HG03432 (cell line): ENCODE measurements around the gene ANKRD11.

Experiments
- ATAC-seq: cut with Tn5 transposase; IDR thresholded peaks from one replicate; pipeline ENCODE4 v1.9.1; 2021; ENCODE audit warnings: mild to moderate bottlenecking, moderate library complexity; ENCODE audit not compliant: unreplicated experiment

ANKRD11 gene

GRCh38 chr16:89507214-89507833, 17.0 kb upstream of the ANKRD11 start:
- ATAC-seq, result no peak

DNA sequence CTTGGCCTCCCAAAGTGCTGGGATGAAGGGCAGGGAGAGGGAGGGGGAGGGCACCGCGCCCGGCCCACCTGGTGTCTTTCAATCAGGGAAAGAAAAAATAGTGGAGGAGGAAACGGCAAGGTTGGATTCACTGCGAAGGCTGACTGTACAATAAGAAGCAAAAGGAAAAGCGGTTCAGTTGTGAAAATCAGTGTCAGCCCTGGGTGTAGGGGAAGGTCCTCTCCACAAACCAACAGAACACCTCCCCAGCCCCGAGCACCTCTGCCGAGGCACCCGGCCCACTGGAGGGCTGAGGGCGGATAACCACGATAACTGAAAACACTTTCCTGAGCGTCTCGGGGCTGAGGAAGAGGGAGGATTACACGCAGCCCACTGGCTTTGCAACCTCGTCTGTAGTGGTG, 16.4 kb upstream of the ANKRD11 start:
- ATAC-seq, result no peak

DNA sequence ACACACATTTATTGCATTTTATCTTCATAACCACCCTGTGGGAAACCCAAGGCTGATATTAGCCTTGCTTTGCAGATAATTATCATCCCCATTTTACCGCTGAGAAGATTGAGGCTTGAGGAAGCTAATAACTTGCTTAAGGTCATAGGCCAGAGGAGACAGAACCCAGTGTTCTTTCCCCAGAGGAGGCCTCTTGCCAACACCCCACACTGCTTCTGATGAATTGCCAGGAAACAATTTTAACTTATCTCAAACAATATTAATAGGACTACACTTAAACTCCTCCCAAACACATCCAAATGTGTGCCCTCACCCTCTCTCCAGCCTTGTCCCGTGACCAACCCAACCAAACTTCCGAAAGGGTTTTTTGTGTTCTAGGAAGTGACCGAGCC, 15.7 kb upstream of the ANKRD11 start:
- no peak for ATAC-seq

DNA sequence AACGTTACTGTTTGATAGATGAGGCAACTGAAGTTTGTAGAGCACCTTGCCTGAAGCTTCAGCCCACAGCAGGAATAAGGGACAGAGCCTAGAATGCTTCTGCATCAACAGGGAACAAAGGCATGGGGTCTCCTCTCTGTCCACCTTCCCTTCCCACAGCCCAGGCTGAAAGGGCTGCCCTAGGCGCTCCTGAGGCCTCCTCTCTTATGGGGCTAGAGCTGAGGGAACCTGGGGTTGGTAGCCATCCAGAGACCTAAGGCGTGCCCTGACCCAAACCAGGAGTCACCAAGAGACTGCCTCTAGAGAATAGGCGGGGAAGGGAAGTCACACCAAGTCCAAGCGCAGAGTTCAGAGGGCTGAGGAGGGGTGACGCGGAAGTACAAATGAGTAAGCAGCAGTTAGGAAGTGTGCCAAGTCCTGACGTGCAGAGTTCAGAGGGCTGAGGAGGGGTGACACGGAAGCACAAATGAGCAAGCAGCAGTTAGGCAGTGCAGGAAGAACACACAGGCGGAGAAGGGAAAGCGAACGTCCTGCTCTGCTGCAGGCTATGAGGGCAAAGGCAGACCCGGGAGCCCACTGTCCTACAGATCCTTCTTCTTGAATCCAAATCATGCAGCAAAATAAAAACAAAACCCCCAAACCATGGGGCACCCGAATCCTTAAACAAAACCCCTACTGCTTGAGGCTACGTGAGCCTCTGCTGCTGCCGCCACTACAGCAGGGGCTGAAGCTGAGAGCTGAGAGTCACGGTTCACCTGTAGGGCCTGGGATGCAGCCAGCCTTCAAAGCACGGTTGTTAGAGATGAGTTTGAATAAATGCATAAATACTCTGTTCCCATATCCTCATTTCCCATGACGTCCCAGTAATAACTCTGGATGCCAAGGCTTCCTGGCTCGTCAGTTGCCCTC, 15.1 kb upstream of the ANKRD11 start:
- peak; percentile 33 for ATAC-seq

- ATAC-seq, result no peak
Measured at GRCh38 chr16:89504091-89504490, 13.7 kb upstream of the ANKRD11 start.

- no peak for ATAC-seq
Measured at GRCh38 chr16:89502081-89502843, 11.9 kb upstream of the ANKRD11 start.

DNA sequence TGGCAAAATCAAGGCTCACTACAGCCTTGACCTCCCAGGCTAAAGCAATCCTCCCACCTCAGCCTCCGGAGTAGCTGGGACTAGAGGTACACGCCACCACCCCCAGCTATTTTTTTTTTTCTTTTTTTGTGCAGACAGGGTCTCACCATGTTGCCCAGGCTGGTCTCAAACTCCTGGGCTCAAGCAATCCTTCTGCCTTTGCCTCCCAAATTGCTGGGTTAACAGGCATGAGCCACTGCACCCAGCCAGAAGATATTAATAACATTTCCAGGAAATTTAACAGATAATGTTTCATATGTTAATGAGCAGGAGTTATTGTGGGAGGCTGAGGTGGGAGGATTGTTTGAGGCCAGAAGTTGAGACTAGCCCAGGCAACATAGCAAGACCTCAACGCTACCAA, 9.4 kb upstream of the ANKRD11 start:
- no peak for ATAC-seq

DNA sequence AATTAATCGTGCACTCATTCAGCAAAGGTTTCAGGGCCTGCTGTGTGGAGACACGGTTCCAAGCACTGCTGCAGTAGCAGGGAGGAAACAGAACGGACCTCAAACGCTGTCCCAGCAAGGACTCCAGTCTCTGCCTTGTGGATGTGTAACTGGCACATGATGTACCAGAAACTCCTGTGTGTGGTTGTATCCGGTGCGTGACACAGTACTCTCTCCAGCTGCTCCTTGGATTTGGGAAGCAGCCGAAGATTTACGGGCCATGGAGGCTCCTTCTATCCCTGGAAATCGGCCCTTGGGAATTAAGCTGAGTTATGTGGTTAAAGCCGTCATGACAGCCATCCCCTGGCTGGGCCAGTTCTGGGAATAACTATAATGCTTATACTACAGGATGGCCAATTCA, 8.5 kb upstream of the ANKRD11 start:
- no peak for ATAC-seq

GRCh38 chr16:89495121-89495520, 4.8 kb upstream of the ANKRD11 start:
- ATAC-seq, result no peak

DNA sequence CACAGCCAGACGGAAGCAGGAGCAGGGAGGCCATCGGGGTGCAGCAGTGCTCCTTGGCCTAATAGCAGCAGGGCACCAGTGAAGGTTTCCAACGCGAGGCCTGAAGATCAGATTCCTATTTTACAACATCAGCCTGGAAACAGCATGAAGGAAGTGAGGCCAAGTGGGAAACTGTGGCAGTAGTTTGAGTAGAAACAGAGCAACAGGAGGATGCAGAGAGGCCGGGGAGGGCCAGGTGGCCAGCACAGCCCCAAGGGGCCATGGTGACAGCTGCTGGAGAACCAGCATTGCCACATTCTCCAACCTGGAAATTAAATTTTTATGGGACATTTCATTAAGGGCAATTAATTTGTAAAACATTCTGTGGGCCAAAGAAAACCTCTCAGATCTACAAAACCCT, 3.4 kb upstream of the ANKRD11 start:
- no peak for ATAC-seq

- ATAC-seq, result no peak
Measured at GRCh38 chr16:89491974-89492687, 1.8 kb upstream of the ANKRD11 start.

GRCh38 chr16:89491238-89491869, 993 bp upstream of the ANKRD11 start:
- ATAC-seq, result no peak

DNA sequence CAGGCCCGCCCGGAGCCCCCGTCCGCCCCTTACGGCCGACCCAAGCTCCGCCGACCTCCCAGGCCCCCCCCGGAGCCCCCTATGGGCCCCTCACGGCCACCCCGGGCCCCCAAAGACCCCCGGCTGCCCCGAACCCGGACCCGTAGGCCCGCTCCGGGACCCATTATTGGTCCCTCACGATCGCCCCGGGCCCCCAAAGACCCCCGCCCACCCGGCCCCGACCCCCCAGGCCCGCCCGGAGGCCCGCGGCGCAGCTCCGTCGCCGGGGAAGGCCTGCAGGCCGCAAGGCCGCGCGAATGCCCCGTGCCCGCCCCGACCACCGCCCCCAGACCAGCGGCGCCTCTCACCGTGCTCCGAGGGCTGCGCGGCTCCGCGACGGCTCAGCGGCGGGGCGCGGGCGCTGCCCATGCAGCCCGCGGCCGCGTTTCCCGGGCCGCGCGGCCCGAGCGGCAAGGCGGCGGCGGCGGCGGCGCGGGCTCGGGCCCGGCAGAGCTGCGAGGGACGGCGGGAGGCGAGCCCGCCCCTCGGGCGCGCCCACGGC, 393 bp downstream of the ANKRD11 start:
- no peak for ATAC-seq

DNA sequence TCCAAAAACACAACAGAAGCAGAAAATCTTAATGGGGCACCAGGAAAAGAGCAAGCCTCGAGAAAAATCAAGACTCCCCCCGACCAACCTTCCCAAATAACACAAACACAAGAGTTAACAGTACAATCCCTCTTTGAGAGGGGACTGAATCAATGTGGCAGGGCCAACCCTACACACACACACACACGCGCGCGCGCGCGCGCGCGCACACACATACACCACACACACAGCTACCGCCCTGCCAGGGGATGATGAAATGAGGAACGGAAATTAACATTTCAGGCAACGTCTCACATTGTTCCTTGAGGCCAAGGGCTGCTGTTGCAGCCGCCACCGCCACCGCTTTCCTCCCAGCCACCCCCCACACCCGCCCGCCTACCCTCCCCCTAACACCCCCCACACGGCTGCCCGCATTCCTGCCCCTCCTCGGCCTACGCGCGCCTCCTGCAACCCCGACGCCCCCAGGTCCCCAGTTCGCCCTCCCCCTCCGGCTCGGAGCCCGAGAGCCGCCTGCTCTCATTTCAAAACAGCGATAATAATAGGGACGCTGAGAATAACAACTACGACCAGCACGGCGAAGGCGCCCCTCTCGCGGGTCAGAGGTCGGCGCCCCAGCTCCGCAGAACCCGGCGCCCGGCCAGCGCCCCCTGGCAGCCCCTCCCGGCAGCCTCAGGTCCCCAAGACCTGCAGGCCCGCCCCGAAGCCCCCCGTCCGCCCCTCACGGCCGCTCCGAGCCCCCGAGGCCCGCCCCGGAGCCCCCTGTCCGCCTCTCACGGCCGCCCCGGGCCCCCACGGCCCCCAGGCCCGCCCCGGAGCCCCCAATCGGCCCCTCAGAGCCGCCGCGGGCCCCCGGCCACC, 1.1 kb downstream of the ANKRD11 start:
- no peak for ATAC-seq

- ATAC-seq, result no peak
Measured at GRCh38 chr16:89485701-89486246, 4.6 kb downstream of the ANKRD11 start.

DNA sequence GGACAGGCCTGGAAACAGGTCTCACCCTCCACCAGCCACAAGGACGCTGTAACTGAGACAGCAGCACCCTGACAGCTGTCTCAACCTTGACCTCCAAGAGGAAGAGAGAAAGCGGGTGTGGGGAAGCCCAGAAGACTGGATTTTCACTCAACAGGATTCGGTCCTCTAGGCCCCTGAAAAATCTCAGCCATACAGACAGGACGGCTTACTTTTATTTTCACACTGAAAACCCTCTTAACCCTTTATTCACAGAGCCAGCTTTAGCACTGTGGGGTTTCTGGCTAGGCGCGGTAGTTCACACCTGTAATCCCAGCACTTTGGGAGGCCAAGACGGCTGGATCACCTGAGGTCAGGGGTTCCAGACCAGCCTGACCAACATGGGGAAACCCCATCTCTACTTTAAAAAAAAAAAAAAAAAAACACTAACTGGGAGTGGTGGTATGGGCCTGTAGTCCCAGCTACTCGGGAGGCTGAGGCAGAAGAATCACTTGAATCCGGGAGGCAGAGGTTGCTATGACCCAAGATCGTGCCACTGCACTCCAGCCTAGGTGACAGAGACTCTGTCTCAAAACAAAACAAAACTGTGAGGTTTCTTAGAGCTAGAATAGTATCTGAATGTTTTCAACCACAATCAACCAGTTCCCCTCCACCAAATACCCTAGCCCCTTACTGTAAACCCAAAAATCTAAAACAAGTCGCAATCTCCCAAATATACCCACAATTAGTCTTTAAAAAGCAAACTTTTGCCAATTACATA, 5.3 kb downstream of the ANKRD11 start:
- ATAC-seq, result peak; percentile 21

DNA sequence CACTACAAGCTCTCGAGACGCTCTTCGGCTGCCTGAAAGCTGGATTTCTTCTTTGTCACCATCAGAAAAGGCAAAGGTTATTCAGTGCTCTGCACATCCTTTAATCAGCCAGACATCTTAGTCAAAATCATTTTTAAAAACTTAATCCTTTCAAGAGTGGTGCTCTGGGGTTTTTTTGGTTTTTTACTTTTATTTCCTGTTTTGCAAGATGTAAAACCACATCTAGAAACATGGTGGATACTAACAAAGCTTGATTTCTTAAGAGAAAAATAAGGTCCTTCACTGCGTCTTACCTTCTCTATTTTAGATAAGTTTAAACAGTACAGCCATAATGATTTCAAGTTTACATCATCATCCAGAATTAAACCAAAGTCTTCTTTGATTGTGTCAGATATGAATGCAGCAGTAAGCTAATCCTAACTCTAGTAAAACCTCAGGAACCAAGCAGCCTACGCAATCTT, 6.3 kb downstream of the ANKRD11 start:
- ATAC-seq, result no peak

DNA sequence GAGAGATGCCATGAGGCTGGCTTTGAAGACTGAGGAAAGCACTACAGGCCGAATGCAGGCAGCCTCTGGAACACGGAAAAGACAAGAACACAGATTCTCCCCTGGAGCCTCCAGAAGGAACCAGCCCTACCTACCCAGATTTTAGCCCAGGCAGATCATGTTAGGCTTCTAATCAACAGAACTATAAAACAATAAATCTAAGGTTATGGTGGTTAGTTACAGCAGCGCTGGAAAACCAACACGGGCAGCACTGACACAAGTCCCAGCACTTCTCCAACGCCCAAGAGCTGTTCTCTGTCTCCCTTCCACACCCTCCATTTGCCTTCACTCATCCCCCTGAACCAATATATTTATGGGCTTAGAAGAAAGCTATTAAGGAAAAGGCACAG, 7.5 kb downstream of the ANKRD11 start:
- no peak for ATAC-seq
